Fibroblast of villous mesenchyme (primary cell): ENCODE measurements around the gene RNPEPL1. TPM values are rescaled to one million over a fixed set of nuclear protein-coding genes. Genes with fewer than 3 reads are reported as not detected.
"Not testable (repeated sequence)": the region's sequence is repeated elsewhere in the genome, so short reads cannot be mapped to it uniquely, and the experiment has no call there.

Experiments
- DNase-seq: peaks from one replicate; pipeline ENCODE4 v3.0.0-alpha.2; 2010; ENCODE audit warnings: low read depth
- H3K4me3 ChIP-seq: 2 replicates; pipeline ENCODE4 v1.5.1; 2011; ENCODE audit warnings: low read depth, mild to moderate bottlenecking, low read length
- CTCF ChIP-seq: IDR thresholded peaks from 2 replicates; pipeline ENCODE4 v1.5.1; 2012; ENCODE audit warnings: low read depth, mild to moderate bottlenecking, low read length; ENCODE audit not compliant: insufficient read depth
- total RNA-seq: library from RNA; depleted of rRNA; stranded (reverse); fragments of >200 nt; gene quantifications from 2 replicates; pipeline ENCODE4 v1.2.3, GENCODE V29; 2012

Gene RNPEPL1
- total RNA-seq, 1 donor: 9.5 TPM

GRCh38 chr2:240614391-240614790, 46.1 kb downstream of the RNPEPL1 start:
- no peak overlapping the region for H3K4me3 ChIP-seq
- no peak for DNase-seq
- TF ChIP-seq CTCF: no peak

GRCh38 chr2:240615396-240615795, 47.1 kb downstream of the RNPEPL1 start:
- no peak for TF ChIP-seq CTCF
- H3K4me3 ChIP-seq: no peak overlapping the region
- DNase-seq: no peak

GRCh38 chr2:240615820-240616547, 47.7 kb downstream of the RNPEPL1 start:
- H3K4me3 ChIP-seq: no peak overlapping the region
- no peak for TF ChIP-seq CTCF
- DNase-seq: no peak

GRCh38 chr2:240616860-240617666, 48.8 kb downstream of the RNPEPL1 start:
- DNase-seq, H3K4me3 ChIP-seq: not testable (repeated sequence)

- no peak for TF ChIP-seq CTCF
- no peak overlapping the region for H3K4me3 ChIP-seq
- no peak for DNase-seq
These were observed 50.5 kb downstream of the RNPEPL1 start for GRCh38 chr2:240618776-240619175.

- no peak for DNase-seq
- no peak for TF ChIP-seq CTCF
- H3K4me3 ChIP-seq: no peak overlapping the region
These were observed 51.3 kb downstream of the RNPEPL1 start for GRCh38 chr2:240619506-240620148.

GRCh38 chr2:240620149-240620731, 52.0 kb downstream of the RNPEPL1 start:
- no peak for DNase-seq
- no peak overlapping the region for H3K4me3 ChIP-seq
- no peak for TF ChIP-seq CTCF
